HG03060 (cell line): Measurements from ENCODE around the gene GOLGA6D.
"Not testable (repeated sequence)": the region's sequence is repeated elsewhere in the genome, so short reads cannot be mapped to it uniquely, and the experiment has no call there.

Source experiments
- ATAC-seq: cut with Tn5 transposase; IDR thresholded peaks from one replicate; pipeline ENCODE4 v1.9.1; 2021; ENCODE audit warnings: low read depth, moderate number of reproducible peaks; ENCODE audit not compliant: unreplicated experiment

GOLGA6D gene

DNA sequence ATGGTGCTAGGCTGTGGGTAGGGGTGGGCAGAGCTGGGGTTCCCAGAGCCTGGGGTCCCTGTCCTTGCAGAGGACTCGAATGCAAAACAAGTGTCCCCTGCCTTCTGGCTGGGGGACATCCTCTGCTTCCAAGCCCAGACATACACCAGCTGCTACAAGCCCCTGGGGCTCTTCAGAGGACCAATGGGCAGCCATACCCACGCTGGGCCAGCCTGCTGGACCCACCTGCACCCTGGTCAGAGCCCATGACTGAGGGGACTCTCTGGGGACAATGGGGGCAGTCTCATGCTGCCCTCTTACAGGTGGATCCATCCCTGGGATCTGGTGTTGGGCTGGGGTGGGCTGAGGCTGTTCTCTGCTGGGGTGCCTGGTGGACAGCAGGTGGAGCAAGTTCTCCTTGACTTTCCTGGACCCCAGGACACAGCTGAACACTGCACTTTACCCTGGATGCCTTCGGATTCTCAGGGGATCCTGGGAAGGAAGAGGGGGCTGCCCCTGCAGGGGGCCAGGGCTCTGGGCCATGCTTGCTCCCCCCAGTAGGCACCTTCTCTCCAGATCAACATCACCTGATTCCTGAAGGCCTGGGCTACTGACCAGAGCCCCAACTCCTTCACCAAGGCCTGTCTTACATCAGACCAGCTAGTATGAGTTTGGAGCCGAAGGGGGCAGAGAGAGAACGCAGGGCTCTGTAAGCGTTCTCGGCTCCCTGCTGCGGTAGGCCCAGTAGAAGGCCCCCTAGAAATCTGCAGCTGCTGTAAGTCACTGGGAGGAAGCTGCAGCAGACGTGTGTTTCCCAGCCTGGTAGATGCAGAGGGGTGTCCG is 46.1 kb downstream of the GOLGA6D start:
- ATAC-seq: no peak

DNA sequence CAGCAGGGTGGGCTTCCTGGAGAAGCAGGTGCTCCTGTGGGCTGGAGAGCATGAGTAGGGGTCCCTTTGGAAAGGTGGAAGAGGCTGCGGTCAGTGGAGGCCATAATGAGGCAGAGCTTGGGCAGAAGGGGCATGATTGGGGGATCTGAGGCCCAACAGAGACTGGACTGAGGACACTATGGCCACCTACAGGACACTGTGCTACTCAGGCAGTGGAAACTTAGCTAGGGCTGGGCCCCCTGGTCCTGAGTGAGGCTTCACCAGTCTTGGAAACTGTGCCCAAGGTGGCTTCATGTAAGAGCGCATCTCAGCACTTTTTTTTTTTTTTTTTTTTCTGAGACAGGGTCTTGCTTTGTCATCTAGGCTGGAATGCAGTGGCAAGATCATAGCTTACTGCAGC is 46.9 kb downstream of the GOLGA6D start:
- no peak for ATAC-seq

DNA sequence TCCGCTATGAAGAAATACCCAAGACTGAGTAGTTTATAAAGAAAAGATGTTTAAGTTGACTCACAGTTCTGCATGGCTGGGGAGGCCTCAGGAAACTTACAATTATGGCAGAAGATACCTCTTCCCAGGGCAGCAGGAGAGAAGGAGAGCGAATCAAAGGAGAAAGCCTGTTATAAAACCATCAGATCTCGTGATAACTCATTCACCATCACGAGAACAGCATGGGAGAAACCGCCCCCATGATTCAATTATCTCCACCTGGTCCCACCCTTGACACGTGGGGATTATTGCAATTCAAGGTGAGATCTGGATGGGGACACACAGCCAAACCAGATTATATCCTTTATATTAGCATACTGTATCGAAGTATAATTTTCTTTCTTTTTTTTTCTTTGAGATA is 49.5 kb downstream of the GOLGA6D start:
- not testable (repeated sequence) for ATAC-seq

DNA sequence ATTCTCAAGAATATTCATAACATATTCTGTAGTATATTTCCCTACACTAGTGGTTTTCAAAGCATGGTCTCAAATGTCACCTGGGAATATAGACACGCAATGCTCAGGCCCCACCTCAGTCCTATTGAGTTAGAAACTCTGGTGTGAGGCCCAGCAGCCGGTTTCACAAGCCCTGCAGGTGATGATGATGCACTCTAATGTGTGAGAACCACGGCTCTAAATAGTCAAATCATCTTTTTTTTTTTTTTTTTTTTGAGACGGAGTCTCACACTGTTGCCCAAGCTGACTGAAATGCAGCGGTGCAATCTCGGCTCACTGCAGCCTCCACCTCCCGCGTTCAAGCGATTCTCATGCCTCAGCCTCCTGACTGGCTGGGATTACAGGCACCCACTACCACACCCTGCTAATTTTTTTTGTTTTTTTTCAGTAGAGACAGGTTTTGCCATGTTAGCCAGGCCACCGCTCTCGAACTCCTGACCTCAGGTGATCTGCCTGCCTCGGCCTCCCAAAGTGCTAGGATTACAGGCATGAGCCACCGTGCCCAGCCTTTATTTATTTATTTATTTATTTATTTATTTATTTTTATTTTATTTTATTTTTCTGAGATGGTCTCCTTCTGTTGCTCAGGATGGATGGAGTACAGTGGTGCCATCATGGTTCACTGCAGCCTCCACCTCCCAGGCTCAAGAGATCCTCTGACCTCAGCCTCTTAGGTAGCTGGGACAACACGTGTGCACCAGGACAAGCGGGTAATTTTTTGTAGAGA is 51.2 kb downstream of the GOLGA6D start:
- peak; percentile 53 for ATAC-seq

DNA sequence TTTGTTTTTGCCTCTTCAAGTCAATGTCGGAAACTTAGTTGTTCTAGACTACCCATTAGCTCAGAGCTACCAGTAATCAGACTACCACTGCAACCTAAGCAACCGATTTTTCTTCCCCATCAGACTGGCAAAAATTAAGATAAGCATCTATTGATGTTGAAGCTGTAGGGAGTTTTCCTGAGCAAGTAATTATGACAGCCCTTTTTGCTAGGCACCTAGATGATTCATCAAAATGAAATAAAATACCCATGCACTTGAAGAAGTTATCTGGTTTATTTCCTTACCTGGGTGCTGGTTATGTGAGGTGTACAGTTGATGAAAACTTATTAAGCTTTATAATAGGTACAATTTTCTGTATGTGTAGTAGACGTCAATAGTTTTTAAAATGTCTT is 52.7 kb downstream of the GOLGA6D start:
- no peak for ATAC-seq

DNA sequence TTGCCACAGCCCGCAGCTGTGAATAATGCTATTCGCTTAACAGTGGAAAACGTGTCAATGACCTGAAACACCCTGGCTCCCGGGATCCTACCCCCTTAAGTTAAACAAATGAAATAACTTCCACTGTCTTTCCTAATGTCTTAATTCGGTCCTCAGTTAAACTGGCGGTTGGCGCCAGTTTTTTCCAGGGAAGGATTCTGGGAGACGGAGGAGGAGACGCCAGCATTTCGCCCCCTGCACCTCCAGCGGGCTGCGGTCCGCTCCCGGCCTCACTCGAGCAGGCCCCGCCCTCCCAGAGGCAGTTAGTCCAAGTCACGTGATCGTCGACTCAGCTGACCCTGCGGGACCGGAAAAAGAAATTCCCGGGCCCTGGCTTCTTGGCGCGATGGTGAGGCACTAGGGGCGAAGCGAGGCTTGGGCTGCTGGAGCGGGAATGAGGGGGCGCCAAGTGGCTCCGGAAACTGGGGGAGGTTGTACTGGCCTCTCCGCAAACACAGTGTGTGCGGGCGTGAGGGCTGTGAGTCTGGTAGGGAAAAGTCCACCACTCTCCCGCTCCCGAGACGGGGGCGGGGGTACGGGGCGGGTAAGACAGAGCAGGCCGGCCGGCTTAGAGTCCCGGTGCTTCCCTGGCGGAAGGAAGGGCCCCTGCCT is 53.2 kb downstream of the GOLGA6D start, which contains the start of gene COMMD4:
COMMD4 (plus strand) TSS at position 359 of the 651 bp plus-strand sequence; CDS start at position 386, 27 bp downstream.
- no peak for ATAC-seq

DNA sequence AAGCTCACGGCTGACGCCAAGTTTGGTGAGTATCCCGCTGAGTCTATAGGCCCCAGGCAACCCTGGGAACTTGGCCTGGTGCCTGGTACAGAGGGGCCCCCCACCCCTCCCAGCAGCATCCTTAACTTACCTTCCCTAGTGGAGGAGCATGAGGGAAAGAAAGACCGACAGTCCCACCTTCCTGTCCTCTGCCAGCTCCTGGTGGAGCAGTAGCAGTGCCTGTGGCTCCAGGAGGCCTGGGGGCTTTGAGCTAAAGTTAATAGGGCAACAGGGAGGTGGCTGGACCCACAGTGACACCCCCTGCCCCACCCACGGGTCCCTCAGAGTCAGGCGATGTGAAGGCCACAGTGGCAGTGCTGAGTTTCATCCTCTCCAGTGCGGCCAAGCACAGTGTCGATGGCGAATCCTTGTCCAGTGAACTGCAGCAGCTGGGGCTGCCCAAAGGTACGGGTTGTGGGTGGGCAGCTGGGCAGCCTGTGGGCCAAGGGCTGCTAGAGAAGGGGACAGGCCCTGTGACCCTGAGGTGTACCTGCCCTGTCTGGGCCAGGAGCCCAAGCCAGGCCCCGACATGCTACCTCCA is 56.1 kb downstream of the GOLGA6D start:
- no peak for ATAC-seq

DNA sequence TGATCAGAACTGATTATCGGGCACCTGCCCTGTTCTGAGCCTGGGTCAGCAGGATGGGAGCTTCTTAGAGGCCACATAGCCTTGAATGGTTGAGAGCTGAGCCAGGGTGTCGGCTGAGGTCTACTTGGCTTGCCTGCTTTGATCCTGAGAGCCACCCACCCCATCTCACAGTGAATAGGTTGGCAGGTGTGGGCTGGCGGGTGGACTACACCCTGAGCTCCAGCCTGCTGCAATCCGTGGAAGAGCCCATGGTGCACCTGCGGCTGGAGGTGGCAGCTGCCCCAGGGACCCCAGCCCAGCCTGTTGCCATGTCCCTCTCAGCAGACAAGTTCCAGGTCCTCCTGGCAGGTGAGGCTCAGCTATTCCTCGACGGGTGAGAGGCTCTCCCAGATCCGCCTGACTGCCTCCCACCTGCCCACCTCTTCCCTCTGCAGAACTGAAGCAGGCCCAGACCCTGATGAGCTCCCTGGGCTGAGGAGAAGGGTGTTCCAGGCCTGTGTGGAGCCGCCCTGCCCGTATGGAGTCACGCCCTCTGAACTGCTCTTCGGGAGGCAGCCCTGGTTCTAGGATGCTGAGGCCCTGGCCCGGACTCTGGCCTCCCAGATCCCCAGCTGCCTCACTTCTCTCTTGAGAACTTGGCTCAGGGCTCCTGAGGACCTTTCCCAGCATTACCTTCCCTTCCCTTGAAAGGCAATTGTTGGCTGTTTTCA is 57.1 kb downstream of the GOLGA6D start:
- ATAC-seq: no peak

DNA sequence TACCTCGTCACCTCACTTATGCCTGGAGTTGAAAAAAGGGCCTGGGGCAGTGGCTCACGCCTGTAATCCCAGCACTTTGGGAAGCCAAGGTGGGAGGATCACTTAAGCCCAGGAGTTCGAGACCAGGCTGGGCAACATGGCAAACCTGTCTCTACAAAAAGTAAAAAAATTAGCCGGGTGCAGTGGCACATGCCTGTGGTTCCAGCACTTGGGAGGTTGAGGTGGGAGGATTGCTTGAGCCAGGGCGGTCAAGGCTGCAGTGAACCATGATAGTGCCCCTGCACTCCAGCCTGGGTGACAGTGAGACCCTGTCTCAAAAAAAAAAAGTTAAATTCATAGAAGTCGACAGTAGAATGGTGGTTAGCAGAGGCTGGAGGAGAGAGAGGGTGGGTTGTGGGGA is 59.6 kb downstream of the GOLGA6D start:
- ATAC-seq: no peak

DNA sequence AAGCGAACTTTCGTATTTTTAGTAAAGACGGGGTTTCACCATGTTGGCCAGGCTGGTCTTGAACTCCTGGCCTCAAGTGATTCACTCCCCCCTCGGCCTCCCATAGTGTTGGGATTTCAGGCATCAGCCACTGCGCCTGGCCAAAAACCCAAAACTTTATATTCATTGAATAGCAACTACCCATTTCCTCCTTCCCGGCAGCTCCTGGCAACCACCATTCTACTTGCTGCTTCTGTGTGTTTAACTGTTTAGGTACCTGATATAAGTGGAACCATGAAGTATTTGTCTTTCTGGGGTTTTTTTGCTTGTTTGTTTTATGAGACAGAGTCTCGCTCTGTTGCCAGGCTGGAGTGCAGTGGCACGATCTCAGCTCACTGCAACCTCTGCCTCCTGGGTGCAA is 61.3 kb downstream of the GOLGA6D start:
- ATAC-seq: not testable (repeated sequence)
